ENCODE measurements around the gene ZNF791. TPM values are rescaled to one million over a fixed set of nuclear protein-coding genes. Genes with fewer than 3 reads are reported as not detected.

The ZNF791 gene
- total RNA-seq, 1 experiment from 2014 or later, result 15.2 TPM

DNA sequence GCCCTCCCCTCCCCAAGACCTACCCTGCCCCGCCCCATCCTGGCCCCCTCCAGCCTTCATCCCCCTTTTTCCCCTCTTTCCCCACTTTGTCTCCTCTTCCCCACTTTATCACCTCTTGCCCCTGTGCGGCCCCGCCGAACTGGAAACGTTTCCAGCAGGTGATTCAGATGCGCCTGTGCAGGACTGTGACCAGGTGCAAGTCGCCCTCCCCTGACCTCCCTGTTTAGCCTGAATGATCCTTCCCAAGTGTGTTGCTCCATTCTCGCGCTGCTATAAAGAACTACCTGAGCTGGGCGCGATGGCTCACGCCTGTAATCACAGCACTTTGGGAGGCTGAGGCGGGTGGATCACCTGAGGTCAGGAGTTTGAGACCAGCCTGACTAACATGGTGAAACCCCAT, 25.9 kb downstream of the ZNF791 start:
- Histone ChIP-seq H3K4me3 (ENCODE audit: low read depth, low read length) (no peak overlapping the region), H3K36me3 (ENCODE audit: control insufficient read depth, insufficient read depth, low read length) (no peaks in the 10 kb centered on the region), H3K27me3 (replicated peaks; ENCODE audit: control insufficient read depth, insufficient read depth, low read length) (no peaks in the 10 kb centered on the region), H3K4me1 (no peaks in the 10 kb centered on the region), H3K9me3 (no peaks in the 10 kb centered on the region)
- H3K9me3 Mint-ChIP-seq (ENCODE audit: unreplicated experiment), result peaks cover 8% of the 10 kb centered on the region
- no peak overlapping the region for H3K4me3 Mint-ChIP-seq (ENCODE audit: unreplicated experiment)
- H3K27me3 Mint-ChIP-seq (ENCODE audit: insufficient read depth, unreplicated experiment), result no peaks in the 10 kb centered on the region
- CTCF ChIA-PET, result no interaction called here
- intact Hi-C loops (cut with micrococcal nuclease; ENCODE audit: unreplicated experiment), result no loop called here
- DNase-seq, result no peak
- peaks cover 6% of the 10 kb centered on the region for H3K4me1 Mint-ChIP-seq (ENCODE audit: low read depth, unreplicated experiment)
- TF ChIP-seq, protein P1, sequence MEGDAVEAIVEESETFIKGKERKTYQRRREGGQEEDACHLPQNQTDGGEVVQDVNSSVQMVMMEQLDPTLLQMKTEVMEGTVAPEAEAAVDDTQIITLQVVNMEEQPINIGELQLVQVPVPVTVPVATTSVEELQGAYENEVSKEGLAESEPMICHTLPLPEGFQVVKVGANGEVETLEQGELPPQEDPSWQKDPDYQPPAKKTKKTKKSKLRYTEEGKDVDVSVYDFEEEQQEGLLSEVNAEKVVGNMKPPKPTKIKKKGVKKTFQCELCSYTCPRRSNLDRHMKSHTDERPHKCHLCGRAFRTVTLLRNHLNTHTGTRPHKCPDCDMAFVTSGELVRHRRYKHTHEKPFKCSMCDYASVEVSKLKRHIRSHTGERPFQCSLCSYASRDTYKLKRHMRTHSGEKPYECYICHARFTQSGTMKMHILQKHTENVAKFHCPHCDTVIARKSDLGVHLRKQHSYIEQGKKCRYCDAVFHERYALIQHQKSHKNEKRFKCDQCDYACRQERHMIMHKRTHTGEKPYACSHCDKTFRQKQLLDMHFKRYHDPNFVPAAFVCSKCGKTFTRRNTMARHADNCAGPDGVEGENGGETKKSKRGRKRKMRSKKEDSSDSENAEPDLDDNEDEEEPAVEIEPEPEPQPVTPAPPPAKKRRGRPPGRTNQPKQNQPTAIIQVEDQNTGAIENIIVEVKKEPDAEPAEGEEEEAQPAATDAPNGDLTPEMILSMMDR (IDR thresholded peaks at IDR 0.05; ENCODE audit: insufficient read depth in 1 of 2, low read depth in 1 of 2, low read length in 1 of 2, severe bottlenecking in 1 of 2, unreplicated experiment in 1 of 2), result no peak
- no peak overlapping the region for H3K27ac Mint-ChIP-seq (ENCODE audit: unreplicated experiment)
- no TSS peak for BruUV-seq (replicated peaks)
- POLR2A ChIA-PET, result no interaction called here
- H3K36me3 Mint-ChIP-seq (ENCODE audit: insufficient read depth, unreplicated experiment), result peaks cover 16% of the 10 kb centered on the region

DNA sequence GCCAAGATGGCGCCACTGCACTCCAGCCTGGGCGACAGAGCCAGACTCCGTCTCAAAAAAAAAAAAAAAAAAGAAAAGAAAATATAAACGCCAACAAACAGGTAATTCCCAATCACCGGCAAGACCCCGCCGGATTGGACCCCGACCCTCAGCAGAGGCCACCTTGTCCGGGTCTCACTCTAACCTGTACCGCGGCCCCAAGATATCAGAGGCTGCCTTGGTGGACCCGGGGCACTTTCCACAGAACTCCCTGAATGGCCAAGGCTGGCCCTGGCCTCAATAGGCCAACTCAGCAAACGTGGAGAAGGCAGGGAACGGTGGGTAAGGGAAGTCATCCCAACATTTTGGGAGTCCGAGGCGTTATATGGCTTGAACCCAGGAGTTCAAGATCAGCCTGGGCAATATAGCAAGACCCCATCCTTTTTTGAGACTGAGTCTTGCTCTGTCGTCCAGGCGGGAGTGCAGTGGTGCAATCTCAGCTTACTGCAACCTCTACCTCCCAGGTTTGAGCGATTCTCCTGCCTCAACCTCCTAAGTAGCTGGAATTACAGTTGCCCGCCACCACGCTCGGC, 28.0 kb downstream of the ZNF791 start:
- H3K36me3 Mint-ChIP-seq (ENCODE audit: insufficient read depth, unreplicated experiment), result peaks cover 8% of the 10 kb centered on the region
- no peak overlapping the region for H3K27ac Mint-ChIP-seq (ENCODE audit: unreplicated experiment)
- no peak overlapping the region for H3K4me3 Mint-ChIP-seq (ENCODE audit: unreplicated experiment)
- TF ChIP-seq, protein P1 (IDR thresholded peaks at IDR 0.05; ENCODE audit: insufficient read depth in 1 of 2, low read depth in 1 of 2, low read length in 1 of 2, severe bottlenecking in 1 of 2, unreplicated experiment in 1 of 2), result no peak
- POLR2A ChIA-PET, result no interaction called here
- BruUV-seq (replicated peaks), result no TSS peak
- peaks cover 7% of the 10 kb centered on the region for H3K9me3 Mint-ChIP-seq (ENCODE audit: unreplicated experiment)
- no peaks in the 10 kb centered on the region for H3K27me3 ChIP-seq (replicated peaks; ENCODE audit: control insufficient read depth, insufficient read depth, low read length)
- no peaks in the 10 kb centered on the region for H3K9me3 ChIP-seq
- H3K27me3 Mint-ChIP-seq (ENCODE audit: insufficient read depth, unreplicated experiment), result no peaks in the 10 kb centered on the region
- no peak for DNase-seq
- CTCF ChIA-PET, result no interaction called here
- H3K4me1 Mint-ChIP-seq (ENCODE audit: low read depth, unreplicated experiment), result peaks cover 6% of the 10 kb centered on the region
- intact Hi-C loops (cut with micrococcal nuclease; ENCODE audit: unreplicated experiment), result no loop called here
- no peaks in the 10 kb centered on the region for H3K4me1 ChIP-seq
- no peaks in the 10 kb centered on the region for H3K36me3 ChIP-seq (ENCODE audit: control insufficient read depth, insufficient read depth, low read length)
- no peak overlapping the region for H3K4me3 ChIP-seq (ENCODE audit: low read depth, low read length)

DNA sequence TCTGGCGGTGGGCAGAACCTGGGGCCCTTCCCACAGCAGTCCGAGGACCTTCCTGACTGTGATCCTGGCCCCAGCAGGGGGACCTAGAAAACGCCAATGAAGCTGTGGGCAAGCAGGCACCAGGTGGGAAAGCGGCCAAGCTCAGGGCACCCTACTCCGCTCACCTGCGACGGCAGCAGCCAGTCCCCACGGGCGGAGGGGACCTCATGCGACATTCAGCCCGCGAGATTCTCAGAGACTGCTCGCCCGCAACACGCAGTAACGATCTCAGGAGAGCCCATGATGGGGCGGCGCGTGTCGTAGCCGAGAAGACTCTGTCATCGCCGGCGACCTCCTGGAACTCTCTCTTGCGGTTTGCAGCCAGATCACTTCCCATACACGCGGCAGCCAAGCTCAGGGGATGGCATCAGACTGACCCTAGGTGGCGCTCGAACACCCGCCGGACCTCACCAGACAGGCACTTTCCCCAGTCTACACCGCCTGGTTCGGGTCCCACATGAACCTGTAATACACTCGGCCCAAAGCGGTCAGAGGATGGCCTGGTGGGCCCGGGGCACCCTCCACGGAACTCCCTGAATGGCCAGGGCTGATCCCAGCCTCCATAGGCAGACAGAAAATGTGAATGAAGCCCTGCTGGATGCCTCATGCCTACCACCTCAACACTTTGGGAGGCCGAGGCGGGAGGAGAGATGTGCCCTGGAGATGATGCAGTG, 29.3 kb downstream of the ZNF791 start:
- Mint-ChIP-seq H3K4me1 (ENCODE audit: low read depth, unreplicated experiment) (peaks cover 4% of the 10 kb centered on the region), H3K27me3 (ENCODE audit: insufficient read depth, unreplicated experiment) (no peaks in the 10 kb centered on the region), H3K9me3 (ENCODE audit: unreplicated experiment) (no peaks in the 10 kb centered on the region), H3K27ac (ENCODE audit: unreplicated experiment) (no peak overlapping the region), H3K4me3 (ENCODE audit: unreplicated experiment) (peak overlapping the region; percentile 27), H3K36me3 (ENCODE audit: insufficient read depth, unreplicated experiment) (peaks cover 2% of the 10 kb centered on the region)
- POLR2A ChIA-PET, result no interaction called here
- no peaks in the 10 kb centered on the region for H3K4me1 ChIP-seq
- TF ChIP-seq, protein P1 (IDR thresholded peaks at IDR 0.05; ENCODE audit: insufficient read depth in 1 of 2, low read depth in 1 of 2, low read length in 1 of 2, severe bottlenecking in 1 of 2, unreplicated experiment in 1 of 2), result peak; percentile 31 to 44
- no TSS peak for BruUV-seq (replicated peaks)
- no peaks in the 10 kb centered on the region for H3K27me3 ChIP-seq (replicated peaks; ENCODE audit: control insufficient read depth, insufficient read depth, low read length)
- intact Hi-C loops (cut with micrococcal nuclease; ENCODE audit: unreplicated experiment), result no loop called here
- no peaks in the 10 kb centered on the region for H3K9me3 ChIP-seq
- no peak overlapping the region for H3K4me3 ChIP-seq (ENCODE audit: low read depth, low read length)
- peak; percentile 62 to 66 for DNase-seq
- CTCF ChIA-PET, result interaction anchor here (0.8 to 1.2 kb wide), 2 partner anchors 26 to 32 kb away, joined by 4 to 5 read pairs; partner anchors contain the start of genes MAN2B1 and WDR83
- H3K36me3 ChIP-seq (ENCODE audit: control insufficient read depth, insufficient read depth, low read length), result no peaks in the 10 kb centered on the region
